Stimulated activated CD4-positive, alpha-beta T cell treated with anti-CD3 and anti-CD28 coated beads, Interleukin-15, amount 100 ng/mL, for 1 hour (primary cell): ENCODE results near the gene PAK4.
"Not testable (repeated sequence)": the region's sequence is repeated elsewhere in the genome, so short reads cannot be mapped to it uniquely, and the experiment has no call there.

Experiments
- DNase-seq, 2 donors: peaks; one replicate each; pipeline ENCODE4 v3.0.0-alpha.2; 2020; ENCODE audit warnings: low read depth in 1 of 2, low spot score in 1 of 2

PAK4 gene

DNA sequence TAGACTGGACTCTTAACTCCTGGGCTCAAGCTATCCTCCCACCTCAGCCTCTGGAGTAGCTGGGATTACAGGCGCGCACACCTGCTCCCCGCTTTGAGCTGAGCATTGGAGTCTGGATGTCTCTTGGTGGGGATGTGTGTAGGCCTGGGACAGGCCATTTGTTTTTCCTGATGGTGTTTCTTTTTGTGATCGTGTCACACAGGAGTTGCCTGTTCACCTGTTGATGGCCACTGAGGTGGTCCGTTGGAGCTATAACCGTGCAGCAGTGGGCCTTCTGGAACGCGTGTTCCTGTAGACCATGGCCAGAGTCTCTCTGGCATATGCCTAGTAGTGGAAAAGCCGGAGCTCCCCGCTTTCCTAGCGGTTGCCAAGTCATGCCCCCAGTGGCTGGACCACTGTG, 3.5 kb downstream of the PAK4 start:
- DNase-seq = no peak

DNA sequence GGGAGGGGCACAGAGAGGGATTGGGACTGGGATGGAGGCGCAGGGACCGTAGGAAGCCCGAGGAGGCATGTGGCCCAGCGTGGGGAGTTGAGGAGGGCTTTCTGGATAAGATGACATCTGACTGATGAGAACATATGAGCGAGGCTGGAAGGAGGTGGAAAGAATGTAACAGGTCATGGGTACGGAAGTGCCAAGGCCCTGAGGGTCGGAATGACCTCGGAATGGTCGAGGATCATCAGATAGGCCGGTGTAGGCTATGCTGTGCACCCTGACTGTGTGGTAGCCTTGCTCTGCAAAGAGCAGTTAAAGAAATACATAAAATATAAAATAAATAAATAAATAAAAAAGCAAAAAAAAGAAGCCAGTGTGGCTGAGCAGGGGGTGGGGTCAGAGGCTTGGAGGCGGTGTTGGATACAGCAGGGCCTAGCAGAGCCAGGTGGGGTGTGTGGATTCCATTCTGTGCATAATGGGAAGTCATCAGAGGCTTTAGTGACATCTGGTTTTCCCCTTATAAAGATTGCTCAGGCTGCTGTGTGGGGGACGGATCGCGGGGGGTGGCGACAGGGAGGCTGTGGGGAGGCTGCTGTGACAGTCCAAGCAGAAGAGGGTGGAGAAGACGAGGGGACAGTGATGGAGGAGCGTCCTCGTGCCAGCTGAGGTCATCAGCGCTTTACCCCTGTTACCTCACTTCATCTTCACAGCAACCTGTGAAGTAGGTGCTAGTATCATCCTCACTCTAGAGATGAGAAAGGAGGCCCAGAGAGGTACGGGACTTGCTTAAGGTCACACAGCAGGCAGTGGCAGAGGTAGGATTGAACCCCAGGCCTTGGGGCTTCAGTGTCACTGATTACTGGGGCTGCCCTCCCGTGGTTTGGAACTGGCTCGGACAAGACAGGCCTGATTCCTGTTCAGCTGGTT, 5.0 kb downstream of the PAK4 start:
- DNase-seq = no peak

DNA sequence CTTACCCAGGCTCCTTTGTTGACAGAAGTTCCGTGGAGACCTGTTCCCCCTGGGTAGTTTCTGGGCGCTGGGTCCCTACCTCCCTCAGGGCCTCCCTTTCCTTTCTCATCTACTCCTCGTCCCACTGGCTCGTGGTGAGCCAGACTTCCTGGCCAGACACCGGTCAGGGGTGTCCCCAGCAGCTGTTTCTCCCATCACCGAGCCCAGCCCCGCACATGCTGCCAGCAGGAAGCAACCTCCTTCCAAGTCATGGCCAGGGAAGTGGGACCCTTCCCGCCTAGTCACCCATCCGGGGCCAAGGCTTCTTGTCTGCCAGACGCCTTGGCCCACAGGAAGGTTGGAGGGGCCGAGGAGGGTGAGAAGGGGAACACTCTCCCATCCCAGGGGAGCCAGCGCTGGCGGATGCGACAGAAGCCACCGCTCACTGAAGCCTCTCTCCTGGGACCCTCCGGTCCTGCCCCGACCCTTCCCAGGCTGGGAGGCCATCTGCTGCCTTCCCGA, 5.7 kb downstream of the PAK4 start:
- no peak for DNase-seq

DNA sequence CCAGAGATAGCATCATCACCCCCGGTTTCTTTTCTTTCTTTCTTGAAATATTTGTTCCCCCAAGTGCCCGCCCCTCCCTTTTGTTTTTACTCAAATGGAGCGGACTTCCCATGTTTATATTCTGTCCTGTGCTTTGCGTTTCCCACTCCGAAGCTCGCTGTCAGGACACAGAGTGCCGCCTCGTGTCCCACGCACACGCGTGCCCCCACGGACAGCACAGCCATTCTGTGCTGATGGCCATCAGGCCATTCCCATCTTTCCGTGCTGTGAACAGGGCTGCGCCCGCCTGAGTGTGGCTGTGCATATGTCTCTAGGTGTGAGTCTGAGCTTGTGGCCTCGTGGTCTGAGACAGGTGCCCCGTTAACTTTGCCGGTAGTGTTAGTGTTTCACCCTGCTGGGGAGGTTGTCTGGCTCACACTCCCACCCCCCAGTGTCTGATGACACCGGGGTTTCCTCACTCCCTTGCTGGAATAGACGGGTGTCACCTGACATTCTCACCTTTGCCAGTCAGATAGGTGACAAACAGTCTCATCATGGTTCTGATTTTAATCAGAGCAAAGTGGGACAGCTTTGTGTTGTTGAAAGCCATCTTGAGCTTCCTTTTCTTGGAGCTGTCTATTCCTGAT, 6.9 kb downstream of the PAK4 start:
- no peak for DNase-seq

DNA sequence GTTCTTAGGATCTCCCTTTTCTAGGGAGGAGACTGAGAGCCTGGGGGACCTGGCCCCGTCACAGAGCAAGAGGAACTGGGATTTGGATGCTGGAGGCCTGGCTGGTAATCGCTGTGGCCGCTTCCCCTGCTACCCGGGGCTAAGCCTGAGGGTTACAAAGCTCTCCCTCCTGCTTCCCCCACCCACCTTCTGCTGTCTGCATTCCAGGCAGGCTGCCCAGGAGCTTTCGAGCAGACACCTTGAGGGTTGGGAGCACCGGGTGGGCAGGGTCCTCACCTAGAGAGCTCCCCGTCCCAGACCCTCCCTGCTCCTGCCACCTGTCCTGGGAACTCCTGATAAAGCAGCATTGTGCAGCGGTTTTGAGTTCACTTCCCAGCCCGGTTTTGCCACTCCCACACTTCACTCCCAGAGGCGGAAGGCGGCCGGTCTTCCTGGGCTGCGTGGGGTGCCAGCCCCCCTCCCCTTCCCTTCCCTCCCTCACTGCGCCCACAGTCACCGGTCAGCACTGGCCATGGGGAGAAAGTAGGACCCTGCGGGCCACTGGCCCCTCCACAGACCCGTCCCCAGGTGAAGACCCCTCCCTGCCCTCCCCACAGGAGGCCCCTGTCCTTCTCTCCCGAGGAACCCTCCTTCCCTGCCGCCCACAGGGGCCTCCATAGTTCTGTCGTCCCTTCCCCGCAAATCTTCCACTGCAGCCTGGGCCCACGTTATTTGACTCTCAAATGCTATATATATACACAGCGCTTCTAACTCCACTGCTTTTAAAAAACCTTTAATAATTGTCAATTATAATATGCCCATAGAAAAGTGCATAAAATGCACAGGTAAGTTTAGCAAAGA, 8.1 kb downstream of the PAK4 start:
- DNase-seq = no peak

DNA sequence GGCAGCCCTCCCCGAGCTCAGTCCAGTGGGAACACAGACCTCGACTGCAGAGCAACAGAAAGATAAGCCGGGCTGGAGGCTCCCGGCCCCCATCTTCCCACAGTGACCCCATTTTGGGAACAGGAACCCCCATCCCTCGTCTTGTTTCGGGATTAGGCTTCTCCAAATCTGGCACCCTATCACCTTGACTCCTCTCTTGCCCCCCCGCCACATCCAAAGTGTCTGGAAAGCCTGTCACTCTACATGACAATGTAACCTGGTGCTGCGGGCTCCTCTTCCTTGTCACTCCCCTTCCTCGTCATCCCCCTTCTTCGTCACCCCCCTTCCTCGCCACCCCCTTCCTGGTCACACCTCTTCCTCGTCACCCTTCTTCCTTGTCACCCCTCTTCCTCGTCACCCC, 10.1 kb downstream of the PAK4 start:
- DNase-seq = no peak

DNA sequence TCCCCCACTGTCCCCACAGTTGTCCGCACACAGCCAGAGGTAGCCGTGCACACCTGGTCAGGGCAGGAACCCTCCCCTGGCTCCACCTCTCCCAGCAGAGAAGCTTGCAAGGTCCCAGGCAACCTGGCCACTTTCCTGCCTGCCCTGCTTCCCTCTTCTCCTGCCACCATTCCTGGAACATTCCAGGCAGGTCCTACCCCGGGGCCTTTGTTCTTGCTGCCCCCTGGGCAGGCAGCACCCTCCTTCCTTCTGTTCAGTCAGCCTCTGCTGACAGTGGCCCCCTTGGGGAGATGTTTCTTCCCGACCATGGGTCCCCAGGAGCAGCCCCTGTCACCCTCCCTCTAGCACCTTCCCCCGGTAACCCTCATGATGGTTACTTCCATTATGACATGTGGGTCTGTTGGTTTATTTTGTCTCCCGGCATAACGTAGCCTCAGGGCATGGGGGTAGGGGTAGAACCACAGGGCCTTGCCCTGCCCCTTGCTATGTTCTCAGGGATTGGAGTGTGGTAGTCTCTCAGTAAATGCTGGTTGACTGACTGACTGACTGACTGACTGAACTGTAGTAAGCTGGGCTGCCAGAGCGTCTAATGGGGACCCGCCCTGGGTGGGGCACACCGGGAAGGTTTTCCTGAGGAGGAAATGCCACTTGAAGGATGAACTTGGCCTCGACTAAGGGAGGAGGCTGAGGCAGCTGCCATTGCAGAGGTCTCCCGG, 10.8 kb downstream of the PAK4 start:
- no peak for DNase-seq

DNA sequence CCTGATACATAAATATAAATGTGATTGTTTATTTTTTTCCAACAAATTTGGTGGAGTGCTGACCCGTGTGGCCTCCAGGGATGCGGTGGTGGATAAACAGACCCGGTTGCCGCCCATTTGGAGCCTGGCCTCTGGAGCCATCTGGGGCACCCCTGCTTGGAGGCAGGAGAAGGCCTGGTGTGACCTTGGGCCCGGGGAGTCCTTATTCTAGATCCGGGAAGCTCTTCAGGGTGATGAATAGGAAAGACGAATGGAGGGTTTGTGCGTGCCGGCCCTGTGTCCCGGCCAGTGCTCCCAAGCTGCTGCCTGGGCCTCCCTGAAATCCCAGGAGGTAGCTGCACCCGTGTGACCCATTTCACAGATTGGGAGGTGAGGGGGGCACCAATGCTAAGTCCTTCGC, 11.5 kb downstream of the PAK4 start:
- no peak for DNase-seq

DNA sequence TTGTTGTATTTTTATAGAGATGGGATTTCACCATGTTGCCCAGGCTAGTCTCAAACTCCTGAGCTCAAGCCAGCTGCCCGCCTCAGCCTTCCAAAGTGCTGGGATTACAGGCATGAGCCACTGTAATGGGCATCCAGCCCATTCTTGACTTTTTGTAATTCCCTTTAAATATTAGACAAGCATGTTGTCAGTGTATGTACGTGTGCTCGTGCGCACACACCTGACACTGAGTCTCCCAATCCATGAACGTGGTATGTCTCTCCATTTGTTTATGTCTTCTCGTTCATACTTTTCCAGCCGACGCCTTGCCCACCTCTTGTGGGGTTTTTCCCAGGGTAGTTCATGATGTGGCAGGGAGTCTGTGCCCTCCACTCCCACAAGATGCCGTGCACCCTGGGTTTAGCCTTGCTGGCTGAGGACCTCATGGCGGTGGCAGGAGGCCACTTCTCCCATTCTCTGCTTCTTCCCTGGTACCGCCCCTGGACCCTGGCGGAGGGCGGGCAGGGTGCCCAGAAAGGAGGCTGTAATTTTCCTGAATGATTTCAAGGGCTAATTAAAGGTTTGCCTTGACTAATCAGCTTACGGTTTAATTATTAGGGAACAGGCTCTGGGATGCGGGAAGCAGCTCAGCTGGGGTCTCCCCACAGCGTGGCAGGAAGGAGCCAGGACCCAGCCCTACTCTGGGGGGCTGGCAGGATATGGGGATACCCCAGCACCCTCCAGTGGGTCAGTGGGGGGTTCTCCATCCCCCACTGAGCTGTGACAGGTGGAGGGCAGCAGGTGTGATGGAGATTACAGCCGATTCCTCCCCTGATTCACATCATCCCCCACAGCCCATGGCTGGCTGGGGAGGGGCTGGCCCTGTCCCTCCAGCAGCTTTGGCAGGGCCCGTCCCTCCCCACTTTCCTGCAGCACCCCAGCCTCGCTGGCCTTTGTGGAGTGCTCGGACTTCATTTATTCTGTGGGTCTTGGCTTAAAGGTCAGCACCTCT, 12.9 kb downstream of the PAK4 start:
- no peak for DNase-seq

DNA sequence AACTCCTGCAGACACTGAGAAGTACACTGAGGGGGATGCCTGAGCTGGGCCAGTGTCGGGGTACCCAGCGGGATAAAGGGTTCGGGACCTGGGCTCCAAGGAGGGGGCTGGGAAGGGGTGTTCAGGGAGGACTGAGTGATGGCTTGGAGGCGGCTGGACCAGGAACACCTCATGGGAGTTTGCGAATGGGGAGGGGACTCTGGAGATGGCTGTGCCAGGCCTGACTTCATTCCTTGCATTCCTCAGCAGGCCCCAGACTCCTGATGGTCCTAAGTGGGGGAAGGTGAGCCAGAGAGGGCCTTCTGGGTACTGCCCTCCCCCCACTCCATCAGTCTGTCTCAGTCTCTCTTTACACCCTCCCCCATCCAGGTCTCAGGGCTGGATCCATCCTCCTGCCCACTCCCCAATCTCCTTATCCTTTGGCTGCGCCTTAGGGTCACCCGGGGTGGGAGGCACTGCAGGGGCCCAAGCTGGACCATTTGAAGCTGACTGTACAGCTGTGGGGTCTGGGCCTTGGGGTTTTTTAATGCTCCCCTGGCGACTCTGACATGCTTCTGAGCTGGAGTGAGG, 13.8 kb downstream of the PAK4 start:
- no peak for DNase-seq

DNA sequence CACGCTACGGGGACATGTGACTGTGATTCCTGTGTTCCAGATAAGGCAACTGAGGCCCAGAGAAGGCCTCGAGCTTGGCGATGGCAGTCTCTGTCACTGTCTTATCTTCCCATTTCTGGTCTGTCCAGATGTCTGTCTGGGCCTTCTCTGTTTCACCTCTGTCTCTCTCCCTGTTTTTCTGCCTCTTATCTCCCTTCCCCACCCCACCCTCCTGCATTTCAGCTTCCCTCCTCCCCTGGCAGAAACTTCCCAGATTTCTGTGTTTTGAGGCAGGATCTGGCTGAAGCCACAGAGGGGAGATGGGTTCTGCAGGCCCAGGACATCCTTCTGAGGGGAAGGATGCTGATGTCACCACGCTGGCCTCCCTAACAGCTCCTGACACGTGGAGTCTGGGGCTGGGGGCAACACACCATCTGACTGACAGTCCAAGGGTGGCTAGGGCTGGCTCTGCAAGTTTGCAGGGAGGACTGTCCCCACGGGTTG, 14.4 kb downstream of the PAK4 start:
- DNase-seq = no peak

DNA sequence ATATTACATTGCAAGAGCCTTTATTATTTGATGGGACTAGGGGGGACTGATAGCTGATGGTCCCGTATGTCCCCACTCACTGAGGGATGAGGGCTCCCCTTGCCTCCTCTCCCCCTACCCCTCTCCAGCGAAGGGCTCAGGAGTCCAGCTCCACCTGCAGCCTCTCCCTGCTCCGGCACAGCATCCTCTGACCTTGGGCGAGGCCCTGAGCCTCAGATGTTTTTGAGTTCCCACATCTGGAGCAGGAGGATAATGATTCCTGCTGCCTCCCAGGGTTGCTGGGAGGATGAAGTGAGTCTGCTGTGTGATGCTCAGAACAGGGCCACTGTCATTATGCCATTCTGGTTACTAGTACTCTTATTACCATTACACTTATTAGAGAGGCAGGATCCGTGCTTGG, 15.0 kb downstream of the PAK4 start:
- DNase-seq = no peak

DNA sequence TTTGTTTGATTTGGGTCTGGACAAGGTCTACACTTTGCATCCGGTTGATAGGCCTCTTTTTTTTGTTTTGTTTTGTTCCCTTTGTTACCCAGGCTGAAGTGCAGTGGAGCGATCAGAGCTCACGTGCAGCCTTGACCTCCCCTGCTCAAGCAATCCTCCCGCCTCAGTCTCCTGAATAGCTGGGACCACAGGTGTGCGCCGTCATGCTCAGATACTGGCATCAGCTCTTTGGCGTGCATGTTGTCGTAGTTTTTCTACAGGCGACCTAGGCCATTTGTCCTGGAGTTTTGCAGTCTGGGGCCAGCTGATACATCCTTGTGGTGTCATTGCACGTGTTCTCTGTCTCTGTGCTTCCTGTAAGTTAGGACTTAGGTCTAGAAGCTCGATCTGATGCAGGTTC, 16.3 kb downstream of the PAK4 start:
- no peak for DNase-seq

DNA sequence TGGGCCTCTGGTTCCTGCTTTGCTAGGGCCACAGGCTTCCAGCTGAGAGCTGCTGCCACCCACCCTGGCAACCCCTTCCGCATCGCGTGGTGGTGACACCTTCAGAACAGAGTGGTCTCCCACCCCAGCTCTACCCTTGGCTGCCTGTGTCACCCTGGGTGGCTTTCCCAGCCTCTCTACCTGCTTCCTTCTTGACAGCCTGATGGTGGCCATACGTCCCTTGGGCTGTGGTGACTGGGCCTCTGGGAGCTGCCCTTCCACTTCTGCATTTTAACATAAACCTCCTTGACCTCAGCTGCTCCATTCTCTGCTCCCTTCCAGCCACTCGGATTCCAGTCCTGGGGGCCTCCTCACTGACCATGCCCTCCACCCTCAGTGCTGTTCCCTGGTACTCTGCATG, 17.0 kb downstream of the PAK4 start:
- DNase-seq = no peak

DNA sequence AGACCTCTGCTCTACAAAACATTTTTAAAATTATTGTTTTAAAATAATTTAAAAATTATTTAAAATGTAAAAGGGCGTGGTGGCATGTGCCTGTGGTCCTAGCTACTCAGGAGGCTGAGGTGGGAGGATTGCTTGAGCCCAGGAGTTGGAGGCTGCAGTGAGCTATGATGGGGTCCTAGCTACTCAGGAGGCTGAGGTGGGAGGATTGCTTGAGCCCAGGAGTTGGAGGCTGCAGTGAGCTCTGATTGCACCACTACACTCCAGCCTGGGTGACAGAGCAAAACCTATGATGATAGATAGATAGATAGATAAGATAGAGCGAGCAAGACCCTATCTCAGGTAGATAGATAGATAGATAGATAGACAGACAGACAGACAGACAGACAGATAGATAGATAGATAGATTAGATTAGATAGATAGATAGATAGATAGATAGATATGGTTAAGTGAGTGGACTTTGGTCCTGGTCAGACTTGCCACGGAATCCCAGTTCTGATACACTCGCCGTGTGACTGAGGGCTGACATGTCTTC, 18.2 kb downstream of the PAK4 start:
- DNase-seq = not testable (repeated sequence)

DNA sequence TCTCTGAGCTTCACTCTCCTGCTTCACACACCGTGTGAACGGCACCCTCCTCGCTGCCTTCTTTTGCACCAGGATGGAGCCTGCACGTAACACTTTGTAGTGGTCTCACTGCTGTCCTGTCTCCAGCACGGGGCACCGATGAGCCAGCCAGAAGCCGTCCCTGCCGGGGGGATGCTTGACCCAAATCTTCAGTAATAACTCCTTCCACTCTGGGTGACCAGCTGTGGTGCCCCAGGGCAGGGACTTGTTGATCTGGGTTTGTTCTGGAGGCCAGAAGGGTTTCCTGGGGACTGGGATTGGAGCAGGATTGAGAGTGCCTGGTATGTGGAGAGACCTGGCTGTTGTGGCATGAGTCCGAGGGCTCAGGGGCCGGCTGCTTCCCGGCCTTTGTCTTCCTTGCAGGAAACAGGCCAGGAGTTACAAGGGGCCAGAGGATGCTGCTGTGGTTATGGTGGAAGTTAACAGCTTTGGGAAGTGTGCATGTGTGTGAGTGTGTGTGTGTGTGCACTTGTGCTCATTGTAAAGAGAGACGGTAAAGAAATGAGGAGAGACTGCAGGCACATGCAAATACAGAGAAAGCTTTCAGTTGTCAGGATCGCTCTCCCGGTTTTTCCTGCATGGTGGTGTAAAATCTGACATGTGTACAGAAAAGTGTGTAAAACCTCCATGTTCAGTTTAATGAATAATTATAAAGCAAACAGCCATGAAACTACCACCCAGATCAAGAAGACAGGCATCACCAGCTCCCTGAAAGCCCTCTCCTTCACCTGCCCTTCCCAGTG, 18.9 kb downstream of the PAK4 start:
- DNase-seq = no peak

DNA sequence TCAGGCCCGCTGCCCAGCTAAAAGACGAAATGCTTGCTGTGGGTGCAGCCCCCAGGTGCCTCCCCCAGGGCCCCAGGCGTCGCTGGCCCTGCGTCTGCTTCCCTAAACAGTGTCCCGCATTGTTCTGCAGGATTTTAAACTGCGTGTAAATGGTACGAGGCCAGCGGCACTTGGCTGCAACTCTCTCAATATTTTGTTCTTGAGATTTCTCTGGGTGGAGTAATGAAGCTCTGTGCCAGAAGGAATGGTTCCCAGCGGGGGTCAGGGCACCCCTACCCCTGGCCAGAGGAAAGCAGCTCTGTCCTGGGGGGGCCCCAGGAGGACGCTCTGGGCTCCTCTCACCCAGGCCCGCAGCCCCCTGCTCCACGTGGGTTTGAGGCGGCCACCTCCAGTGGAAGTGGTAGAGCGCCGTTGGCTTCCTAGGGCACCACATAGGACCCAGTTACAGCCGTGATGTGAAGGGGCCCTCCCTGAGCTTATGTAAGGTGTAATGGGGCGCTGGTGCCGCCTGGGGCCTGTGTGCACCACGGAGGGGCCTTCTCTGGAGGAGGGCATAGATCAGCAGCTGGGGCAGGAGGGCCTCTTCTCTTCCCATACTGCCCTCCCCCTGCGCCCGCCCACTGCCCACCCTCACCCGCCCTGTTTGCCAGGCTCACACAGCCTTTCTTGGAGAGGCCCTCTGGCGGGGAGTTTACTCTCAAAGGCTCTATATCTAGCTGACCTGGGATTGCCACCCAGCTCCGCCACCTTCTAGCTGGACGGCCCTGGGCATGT, 19.8 kb downstream of the PAK4 start:
- no peak for DNase-seq

DNA sequence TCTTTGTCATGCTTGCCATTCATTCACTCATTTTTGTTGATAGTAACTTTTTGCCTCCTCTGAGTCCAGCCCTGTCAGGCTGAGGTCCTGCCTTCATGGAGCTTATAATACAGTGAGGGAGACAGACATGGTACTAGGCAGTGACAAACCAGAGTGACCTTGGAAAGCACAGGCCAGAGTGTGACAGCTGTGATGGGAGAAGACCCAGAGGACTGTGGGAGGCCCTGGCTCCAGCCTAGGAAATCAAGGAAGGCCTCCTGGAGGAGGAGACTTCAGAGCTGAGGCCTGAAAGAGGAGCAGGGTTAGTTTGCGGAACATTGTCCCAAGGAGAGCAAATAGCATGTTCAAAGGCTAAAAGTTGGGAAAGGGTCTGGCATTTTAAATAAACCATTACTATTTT, 20.5 kb downstream of the PAK4 start:
- no peak for DNase-seq
